Keratinocyte (primary cell): ENCODE measurements around the gene IQCE. TPM values are rescaled to one million over a fixed set of nuclear protein-coding genes. Genes with fewer than 3 reads are reported as not detected.

ENCODE experiments used
- DNase-seq: peaks from one replicate; pipeline ENCODE4 v3.0.0-alpha.2; 2011; ENCODE audit warnings: low read depth, missing footprints, low spot score
- FAIRE-seq: peaks from 2 replicates; lab custom pipeline; 2011; peaks lifted over from hg19 to GRCh38; lab: Jason Lieb, UNC
- H2AFZ ChIP-seq: 2 replicates; pipeline ENCODE4 v1.6.0; 2012; ENCODE audit warnings: low read length, control low read depth, inconsistent platforms; ENCODE audit not compliant: control insufficient read depth
- H3K27ac ChIP-seq: 2 replicates; pipeline ENCODE4 v1.5.1; 2011; ENCODE audit warnings: low read length; ENCODE audit not compliant: control insufficient read depth, insufficient read depth
- H3K27me3 ChIP-seq: 3 replicates; pipeline ENCODE4 v1.6.0; 2011; ENCODE audit warnings: low read length; ENCODE audit not compliant: control insufficient read depth, insufficient read depth; ENCODE audit errors: extremely low read depth
- H3K36me3 ChIP-seq, 2 experiments: 2 replicates in 1 of 2; 3 replicates in 1 of 2; pipeline ENCODE4 v1.5.1; 2011; ENCODE audit warnings: low read length in 2 of 2, mild to moderate bottlenecking in 1 of 2; ENCODE audit not compliant: control insufficient read depth in 2 of 2, insufficient read depth in 2 of 2; ENCODE audit errors: extremely low read depth in 1 of 2
- H3K4me1 ChIP-seq: 3 replicates; pipeline ENCODE4 v1.5.1; 2011; ENCODE audit warnings: low read length; ENCODE audit not compliant: control insufficient read depth, insufficient read depth; ENCODE audit errors: extremely low read depth
- H3K4me2 ChIP-seq: 3 replicates; pipeline ENCODE4 v1.6.0; 2011; ENCODE audit warnings: low read depth, low read length; ENCODE audit not compliant: control insufficient read depth, insufficient read depth; ENCODE audit errors: extremely low read depth
- H3K4me3 ChIP-seq, 3 experiments: fragments of 200-600 bp in 1 of 3; sonication (generic) in 1 of 3; 2 replicates in 2 of 3; 3 replicates in 1 of 3; pipeline ENCODE4 v1.5.1; 2011 to 2016; ENCODE audit warnings: low read length in 3 of 3, mild to moderate bottlenecking in 3 of 3, control low read depth in 2 of 3, inconsistent platforms in 1 of 3, low read depth in 1 of 3, mixed read lengths in 1 of 3, mixed run types in 1 of 3, moderate library complexity in 1 of 3; ENCODE audit not compliant: control insufficient read depth in 2 of 3, insufficient read depth in 2 of 3; ENCODE audit errors: extremely low read depth in 1 of 3
- H3K79me2 ChIP-seq: 2 replicates; pipeline ENCODE4 v1.6.0; 2012; ENCODE audit warnings: low read length; ENCODE audit not compliant: control insufficient read depth, insufficient read depth
- H3K9ac ChIP-seq: 3 replicates; pipeline ENCODE4 v1.6.0; 2011; ENCODE audit warnings: low read length; ENCODE audit not compliant: control insufficient read depth, insufficient read depth; ENCODE audit errors: extremely low read depth
- H3K9me1 ChIP-seq: 3 replicates; pipeline ENCODE4 v1.6.0; 2011; ENCODE audit warnings: low read length; ENCODE audit not compliant: control insufficient read depth, insufficient read depth; ENCODE audit errors: extremely low read depth
- H3K9me3 ChIP-seq: 2 replicates; pipeline ENCODE4 v1.5.1; 2012; ENCODE audit warnings: low read depth, low read length; ENCODE audit not compliant: control insufficient read depth
- H4K20me1 ChIP-seq: 3 replicates; pipeline ENCODE4 v1.6.0; 2011; ENCODE audit warnings: low read length; ENCODE audit not compliant: control insufficient read depth, insufficient read depth; ENCODE audit errors: extremely low read depth
- CTCF ChIP-seq, 3 experiments: IDR thresholded peaks in 1 of 3; conservative IDR thresholded peaks in 1 of 3; optimal IDR thresholded peaks in 1 of 3; 2 replicates in 2 of 3; 3 replicates in 1 of 3; pipeline versions ENCODE3 to v1.5.1; 2011; ENCODE audit warnings: low read length in 3 of 3, mild to moderate bottlenecking in 3 of 3, moderate library complexity in 2 of 3, control low read depth in 1 of 3, inconsistent platforms in 1 of 3; ENCODE audit not compliant: insufficient read depth in 2 of 3; ENCODE audit errors: extremely low read depth in 1 of 3
- EZH2 ChIP-seq: IDR thresholded peaks from one replicate; pipeline ENCODE4 v1.6.1; 2012; ENCODE audit warnings: inconsistent platforms, mild to moderate bottlenecking, low read length, moderate library complexity
- dilution Hi-C: fragments of 300-500 bp; cut with MboI; formaldehyde crosslinking; loops from one replicate; pipeline ENCODE4 v1.7.0; 2020; ENCODE audit warnings: low sequenced_read_pairs; ENCODE audit not compliant: extremely low pct_ligation_motif_present
- polyA plus RNA-seq, 5 experiments: library from polyadenylated mRNA; depleted of rRNA in 3 of 5; stranded (reverse) in 3 of 5; stranded (forward) in 1 of 5; unstranded in 1 of 5; fragments of >200 nt; gene quantifications; 1 replicate in 1 of 5; 2 replicates in 3 of 5; 3 replicates in 1 of 5; pipeline versions ENCODE4 v1.2.1 to v1.2.3, GENCODE V29; 2011 to 2012; ENCODE audit warnings: missing spikeins in 2 of 5, low read depth in 1 of 5, low replicate concordance in 1 of 5

IQCE gene
- polyA plus RNA-seq, 1 donor (not counting 4 experiments of a cell fraction or from before 2014, with no cell fraction given): 5.2 TPM

DNA sequence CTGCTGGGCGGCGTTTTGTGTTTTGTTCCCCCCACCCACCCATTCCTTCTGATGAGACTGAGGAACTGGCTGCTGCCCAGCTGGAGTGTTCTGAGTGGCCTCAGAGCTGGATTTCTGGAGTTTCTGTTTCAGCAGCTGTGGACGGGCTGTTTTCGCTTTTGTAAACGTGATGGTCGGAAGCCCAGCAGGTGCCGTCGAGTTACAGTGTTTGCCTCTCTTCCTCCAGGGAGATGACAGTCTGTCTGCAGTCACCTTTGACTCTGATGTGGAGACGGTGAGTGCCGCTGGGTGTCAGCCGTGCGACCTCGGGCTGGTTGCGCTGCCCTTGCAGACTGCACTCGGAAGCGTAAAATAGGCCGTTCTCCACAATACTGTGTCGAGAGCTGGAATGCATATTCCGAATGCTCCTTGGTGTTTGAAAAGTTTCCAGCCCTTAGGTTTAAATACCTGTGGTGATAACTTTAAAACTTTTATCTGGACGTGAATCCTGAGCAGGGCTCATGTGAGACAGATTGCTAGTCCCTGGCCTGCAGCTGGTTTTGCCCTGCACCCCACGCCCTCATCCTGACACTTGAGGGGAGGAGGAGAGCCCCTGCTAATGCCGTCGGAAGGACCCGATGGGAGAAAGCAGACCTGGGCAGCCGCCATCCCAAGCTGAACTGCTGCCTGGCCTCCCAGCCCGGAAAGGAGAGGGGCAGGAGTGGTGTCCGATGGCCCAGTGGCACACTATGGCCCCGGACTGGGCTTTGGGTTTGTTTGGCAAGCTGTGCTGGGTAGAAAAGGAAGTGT is 8.3 kb downstream of the IQCE start:
- Histone ChIP-seq H3K9ac (no peak overlapping the region), H3K36me3 (peaks cover 2 to 5% of the 10 kb centered on the region in 2 experiments), H3K4me2 (no peak overlapping the region), H3K27ac (no peak overlapping the region), H3K4me1 (peaks cover 4% of the 10 kb centered on the region), H3K27me3 (no peaks in the 10 kb centered on the region), H4K20me1 (peaks cover 4% of the 10 kb centered on the region), H3K9me1 (no peaks in the 10 kb centered on the region), H3K4me3 (no peak overlapping the region), H3K79me2 (peaks cover 7% of the 10 kb centered on the region), H2AFZ (no peak overlapping the region), H3K9me3 (no peaks in the 10 kb centered on the region)
- FAIRE-seq: no peak
- dilution Hi-C loops: no loop called here
- TF ChIP-seq CTCF (optimal IDR thresholded peaks at IDR 0.05 in 1 of 3, IDR thresholded peaks at IDR 0.05 in 1 of 3, conservative IDR thresholded peaks at IDR 0.05 in 1 of 3; ENCODE audit: extremely low read depth in 1 of 3, insufficient read depth in 2 of 3, low read length in 3 of 3): no peak
- no peak for TF ChIP-seq EZH2
- no peak for DNase-seq

GRCh38 chr7:2567679-2568278 is 9.0 kb downstream of the IQCE start:
- H3K79me2 ChIP-seq: peaks cover 7% of the 10 kb centered on the region
- FAIRE-seq: no peak
- H3K9me3 ChIP-seq: no peaks in the 10 kb centered on the region
- no peak overlapping the region for H2AFZ ChIP-seq
- DNase-seq: no peak
- H3K9me1 ChIP-seq: no peaks in the 10 kb centered on the region
- H3K36me3 ChIP-seq: peaks cover 2 to 7% of the 10 kb centered on the region in 2 experiments
- H3K27ac ChIP-seq: no peak overlapping the region
- peak in 2 of 3 experiments; percentile 15 to 44 for TF ChIP-seq CTCF (optimal IDR thresholded peaks at IDR 0.05 in 1 of 3, IDR thresholded peaks at IDR 0.05 in 1 of 3, conservative IDR thresholded peaks at IDR 0.05 in 1 of 3; ENCODE audit: extremely low read depth in 1 of 3, insufficient read depth in 2 of 3, low read length in 3 of 3)
- no peak for TF ChIP-seq EZH2
- H3K27me3 ChIP-seq: no peaks in the 10 kb centered on the region
- H4K20me1 ChIP-seq: peaks cover 4% of the 10 kb centered on the region
- dilution Hi-C loops: no loop called here
- no peak overlapping the region for H3K9ac ChIP-seq
- H3K4me1 ChIP-seq: peaks cover 10% of the 10 kb centered on the region
- no peak overlapping the region for H3K4me3 ChIP-seq
- H3K4me2 ChIP-seq: no peak overlapping the region
